HEK293 (cell line): ENCODE results near the gene KRTAP10-11.

Source experiments
- CTCF ChIP-seq: fragments of 450-650 bp; formaldehyde crosslinking; IDR thresholded peaks from 2 replicates; pipeline ENCODE4 v1.5.1; 2016; ENCODE audit warnings: missing biosample characterization, missing genetic modification characterization
- TRIM28 ChIP-seq: IDR thresholded peaks from 2 replicates; pipeline ENCODE4 v1.6.1; 2011; ENCODE audit warnings: low read length, control low read depth, borderline replicate concordance
- ZBTB49 ChIP-seq: fragments of 450-650 bp; formaldehyde crosslinking; IDR thresholded peaks from 2 replicates; pipeline ENCODE4 v1.5.1; 2016; ENCODE audit warnings: missing biosample characterization, missing genetic modification characterization, low read depth
- ZEB2 ChIP-seq: fragments of 450-650 bp; formaldehyde crosslinking; IDR thresholded peaks from 2 replicates; pipeline ENCODE4 v1.5.1; 2016; ENCODE audit warnings: missing biosample characterization, missing genetic modification characterization
- ZNF311 ChIP-seq: fragments of 450-650 bp; formaldehyde crosslinking; IDR thresholded peaks from 2 replicates; pipeline ENCODE4 v1.5.1; 2017; ENCODE audit warnings: missing biosample characterization, missing genetic modification characterization, borderline replicate concordance
- ZNF629 ChIP-seq: fragments of 450-650 bp; formaldehyde crosslinking; IDR thresholded peaks from 2 replicates; pipeline ENCODE4 v1.5.1; 2017; ENCODE audit warnings: missing biosample characterization, missing genetic modification characterization
- ZNF707 ChIP-seq: fragments of 450-650 bp; formaldehyde crosslinking; IDR thresholded peaks from 2 replicates; pipeline ENCODE4 v1.5.1; 2016; ENCODE audit warnings: missing biosample characterization, missing genetic modification characterization

- TF ChIP-seq ZNF311 (tag by site-specific recombination) (no peak), ZNF629 (no peak), TRIM28 (no peak), CTCF (no peak), ZBTB49 (tag by site-specific recombination) (no peak), ZNF707 (tag by site-specific recombination) (no peak), ZEB2 (tag by site-specific recombination) (no peak)
Observed at GRCh38 chr21:44695184-44695583, 49.0 kb downstream of the KRTAP10-11 start.
